Kidney capillary endothelial cell (primary cell): ENCODE measurements around the gene MOBP.
A peak's percentile ranks its signal among the peaks of the same experiment; 100 is the strongest.

ENCODE experiments used
- DNase-seq: peaks from one replicate; pipeline ENCODE4 v3.0.0-alpha.2; 2018; ENCODE audit warnings: low spot score

The MOBP gene

DNA sequence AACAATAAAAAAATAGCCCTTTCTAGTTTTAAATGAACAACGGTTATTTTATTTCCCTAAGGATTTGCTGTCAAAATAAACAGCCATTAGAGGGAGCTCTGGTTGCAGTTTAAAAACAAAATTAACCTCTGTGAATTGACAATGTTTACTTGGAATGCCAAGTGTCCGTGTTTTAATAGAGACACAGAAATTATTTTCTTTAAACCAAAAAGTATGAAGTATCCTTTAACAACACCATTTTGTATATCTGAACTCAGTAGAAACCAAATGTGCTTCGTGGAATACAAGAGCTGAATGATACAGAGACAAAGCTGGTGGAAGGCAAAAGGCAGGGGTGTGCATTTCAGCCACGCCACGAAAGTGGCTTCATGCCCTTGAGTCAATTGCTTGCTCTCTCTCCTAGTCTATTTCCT lies 74.4 kb downstream of the MOBP start:
- DNase-seq = peak; percentile 56

DNA sequence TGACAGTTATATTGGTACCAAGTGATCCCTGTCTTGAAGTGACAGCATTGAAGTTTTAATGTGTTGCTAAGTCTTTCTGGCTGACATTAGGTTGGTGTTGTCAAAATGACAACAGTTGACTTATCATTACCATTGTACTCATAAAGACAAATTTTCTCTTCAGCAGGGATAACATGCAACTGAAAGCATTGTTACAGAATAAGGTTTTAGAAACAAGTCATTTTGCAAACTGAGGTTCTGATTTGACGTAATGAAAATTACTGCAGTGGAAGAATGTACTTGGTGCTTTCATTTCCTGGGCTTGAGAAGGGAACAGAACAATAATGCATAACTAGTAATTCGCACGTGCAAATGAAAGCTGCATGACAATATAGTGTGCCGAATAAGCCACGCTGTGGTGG lies 75.1 kb downstream of the MOBP start:
- DNase-seq = no peak

GRCh38 chr3:39548282-39548681 lies 80.8 kb downstream of the MOBP start:
- DNase-seq = no peak

GRCh38 chr3:39550354-39551051 lies 83.0 kb downstream of the MOBP start:
- DNase-seq = no peak
